Liver (tissue), 9 donors: ENCODE data around the gene CYFIP2. TPM values are rescaled to one million over a fixed set of nuclear protein-coding genes. Genes with fewer than 3 reads are reported as not detected.
"Not testable (repeated sequence)": the region's sequence is repeated elsewhere in the genome, so short reads cannot be mapped to it uniquely, and the experiment has no call there.

Source experiments
- DNase-seq: peaks from one replicate; pipeline ENCODE4 v3.0.0-alpha.2; 2017; ENCODE audit warnings: low spot score
- H3K27ac ChIP-seq, 2 donors: one replicate each; pipeline ENCODE4 v1.7.0; 2013; ENCODE audit warnings: inconsistent platforms in 2 of 2, low read length in 2 of 2, control low read depth in 1 of 2, low read depth in 1 of 2, mild to moderate bottlenecking in 1 of 2
- H3K27me3 ChIP-seq, 4 donors: one replicate each; pipeline versions ENCODE4 v1.6.1 to v1.7.0; 2013; ENCODE audit warnings: low read length in 3 of 4, inconsistent platforms in 1 of 4, mild to moderate bottlenecking in 1 of 4, moderate library complexity in 1 of 4; ENCODE audit not compliant: control insufficient read depth in 4 of 4, insufficient read depth in 4 of 4
- H3K36me3 ChIP-seq, 4 donors: one replicate each; pipeline versions ENCODE4 v1.6.1 to v1.7.0; 2013; ENCODE audit warnings: low read length in 3 of 4, mild to moderate bottlenecking in 3 of 4, low read depth in 1 of 4, moderate library complexity in 1 of 4; ENCODE audit not compliant: control insufficient read depth in 4 of 4, insufficient read depth in 3 of 4
- H3K4me1 ChIP-seq, 4 donors: one replicate each; pipeline versions ENCODE4 v1.6.1 to v1.7.0; 2013; ENCODE audit warnings: low read length in 3 of 4, mild to moderate bottlenecking in 3 of 4, moderate library complexity in 1 of 4; ENCODE audit not compliant: control insufficient read depth in 4 of 4, insufficient read depth in 4 of 4
- H3K4me3 ChIP-seq, 3 donors: one replicate each; pipeline versions ENCODE4 v1.6.1 to v1.7.0; 2013; ENCODE audit warnings: low read length in 3 of 3, control low read depth in 1 of 3, low read depth in 1 of 3, mild to moderate bottlenecking in 1 of 3
- H3K9ac ChIP-seq, 2 donors: one replicate each; pipeline ENCODE4 v1.7.0; 2013; ENCODE audit warnings: low read length in 2 of 2, mild to moderate bottlenecking in 2 of 2, moderate library complexity in 2 of 2, control low read depth in 1 of 2, low read depth in 1 of 2
- H3K9me3 ChIP-seq, 4 donors: one replicate each; pipeline versions ENCODE4 v1.6.1 to v1.7.0; 2013; ENCODE audit warnings: low read length in 3 of 4; ENCODE audit not compliant: control insufficient read depth in 4 of 4
- CTCF ChIP-seq: fragments of 150-350 bp; IDR thresholded peaks from 2 replicates; pipeline ENCODE4 v1.5.1; 2017; ENCODE audit warnings: improper control_type of control experiment, low read depth, low read length; ENCODE audit not compliant: missing input control
- GABPA ChIP-seq, 2 donors: IDR thresholded peaks in 1 of 2; conservative IDR thresholded peaks in 1 of 2; 2 replicates each; pipeline ENCODE4 v1.6.1; 2016; ENCODE audit warnings: antibody characterized with exemption in 2 of 2, mild to moderate bottlenecking in 1 of 2, moderate library complexity in 1 of 2
- HNF4A ChIP-seq, 2 donors: conservative IDR thresholded peaks; 2 replicates each; pipeline ENCODE4 v1.6.1; 2016; ENCODE audit warnings: antibody characterized with exemption in 2 of 2, mild to moderate bottlenecking in 2 of 2
- NR2F2 ChIP-seq: IDR thresholded peaks from 2 replicates; pipeline ENCODE4 v1.6.1; 2016; ENCODE audit warnings: antibody characterized with exemption
- REST ChIP-seq: IDR thresholded peaks from 2 replicates; pipeline ENCODE4 v1.6.1; 2016; ENCODE audit warnings: antibody characterized with exemption, mild to moderate bottlenecking
- TAF1 ChIP-seq: conservative IDR thresholded peaks from 2 replicates; pipeline ENCODE4 v1.6.1; 2016; ENCODE audit warnings: antibody characterized with exemption, mild to moderate bottlenecking
- ZBTB33 ChIP-seq: IDR thresholded peaks from 2 replicates; pipeline ENCODE4 v1.6.1; 2016; ENCODE audit warnings: antibody characterized with exemption
- WGBS: extraction: QIAGEN DNeasy Blood & Tissue Kit; methylation state at CpG from one replicate; pipeline ENCODE4 v1.1.7; 2013; 5-methylcytosine and 5-hydroxymethylcytosine counted together
- polyA plus RNA-seq, 2 donors: library from polyadenylated mRNA; stranded (reverse) in 1 of 2; unstranded in 1 of 2; fragments of 200-250 nt in 1 of 2; fragments of >200 nt in 1 of 2; fragmentation: Nextera tagmentation in 1 of 2; extraction: Ambion mirVana in 1 of 2; gene quantifications; one replicate each; pipeline versions ENCODE4 v1.2.1 to v1.2.3, GENCODE V29; 2013 to 2015
- total RNA-seq, 2 donors: library from RNA; depleted of rRNA; stranded (reverse); fragments of >200 nt; gene quantifications; one replicate each; pipeline ENCODE4 v1.2.3, GENCODE V29; 2014
- donor health status: healthy.
- donor health status: healthy.
- donor health status: healthy.
- donor health status: healthy.
- donor health status: healthy.

The CYFIP2 gene
- total and polyA plus RNA-seq, 4 donors = 12.6 to 38.9 (median 28.2) TPM

DNA sequence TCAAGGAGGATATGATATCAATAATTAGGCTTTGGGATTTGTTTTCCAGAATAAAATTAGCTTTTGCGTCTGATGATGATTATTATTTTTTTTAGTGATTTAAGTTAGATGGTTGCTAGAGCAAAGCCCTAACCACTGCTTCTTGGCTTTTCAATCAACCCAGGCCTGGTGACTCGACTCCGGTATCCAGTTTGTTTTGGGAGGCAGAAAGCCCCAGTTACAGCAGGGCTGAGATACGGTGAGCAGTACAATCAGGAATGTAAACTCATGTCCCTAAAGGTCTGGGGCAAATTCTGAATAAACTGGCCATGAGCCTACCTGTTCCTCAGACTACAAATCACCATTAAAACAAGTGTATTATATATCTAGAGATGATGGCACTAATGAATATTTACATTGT lies 24.4 kb upstream of the CYFIP2 start:
- Histone ChIP-seq H3K27ac (no peak overlapping the region), H3K9ac (no peak overlapping the region), H3K9me3 (no peaks in the 10 kb centered on the region), H3K4me1 (no peaks in the 10 kb centered on the region), H3K4me3 (no peak overlapping the region), H3K36me3 (no peaks in the 10 kb centered on the region), H3K27me3 (no peaks in the 10 kb centered on the region)
- no peak for DNase-seq
- WGBS = 92% methylated on average over 4 of the region's 4 CpGs
- no peak for TF ChIP-seq TAF1
- no peak for TF ChIP-seq NR2F2
- no peak for TF ChIP-seq CTCF
- no peak for TF ChIP-seq ZBTB33

GRCh38 chr5:157244704-157245103 lies 21.2 kb upstream of the CYFIP2 start:
- WGBS = 67% methylated on average over 7 of the region's 7 CpGs
- H3K27ac ChIP-seq, H3K36me3 ChIP-seq: not testable (repeated sequence)

DNA sequence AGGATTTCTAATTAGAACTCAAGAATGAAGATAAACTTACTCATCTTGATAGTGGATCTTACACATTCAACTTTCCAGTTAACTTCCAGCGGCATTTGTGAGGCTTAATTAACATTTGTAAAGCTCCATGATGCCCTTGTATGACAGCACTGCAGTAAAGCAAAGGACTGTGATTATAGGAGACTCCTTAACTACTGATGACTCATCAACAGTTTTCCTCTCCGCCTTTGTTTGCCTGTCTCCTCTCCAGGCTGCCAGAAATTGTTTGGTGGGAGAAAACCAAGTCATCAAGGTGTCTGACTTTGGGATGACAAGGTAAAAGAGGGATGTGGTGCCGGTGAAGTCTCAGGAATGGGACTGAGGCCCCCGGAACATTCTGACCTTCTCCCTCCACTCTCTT lies 20.4 kb upstream of the CYFIP2 start:
- 80% methylated on average over 4 of the region's 4 CpGs for WGBS
- no peak overlapping the region for H3K27ac ChIP-seq
- H3K27me3 ChIP-seq = no peaks in the 10 kb centered on the region
- H3K4me3 ChIP-seq = no peak overlapping the region
- no peak overlapping the region for H3K9ac ChIP-seq
- no peaks in the 10 kb centered on the region for H3K36me3 ChIP-seq
- DNase-seq = no peak
- TF ChIP-seq GABPA (IDR thresholded peaks at IDR 0.05 in 1 of 2, conservative IDR thresholded peaks at IDR 0.05 in 1 of 2) (no peak), ZBTB33 (no peak), NR2F2 (no peak), REST (no peak), HNF4A (conservative IDR thresholded peaks at IDR 0.05) (no peak)
- no peaks in the 10 kb centered on the region for H3K4me1 ChIP-seq
- H3K9me3 ChIP-seq = no peaks in the 10 kb centered on the region

More at GRCh38 chr5:157244704-157245103, 21.2 kb upstream of the CYFIP2 start:
- H3K27me3 ChIP-seq, H3K4me3 ChIP-seq, H3K4me1 ChIP-seq, H3K9ac ChIP-seq, H3K9me3 ChIP-seq, DNase-seq: not testable (repeated sequence)
